Measurements from ENCODE around the gene DDIT3.

Gene DDIT3

GRCh38 chr12:57477710-57478681 is 42.3 kb downstream of the DDIT3 start:
- no peak for TF ChIP-seq TAF1 (IDR thresholded peaks at IDR 0.05; ENCODE audit: low read depth)
- TF ChIP-seq TCF12 (IDR thresholded peaks at IDR 0.05; ENCODE audit: low read depth), result no peak
- no peak for TF ChIP-seq REST (IDR thresholded peaks at IDR 0.05; ENCODE audit: low read depth)
- no peak for TF ChIP-seq EGR1 (IDR thresholded peaks at IDR 0.05)
- TF ChIP-seq NFIC (IDR thresholded peaks at IDR 0.05), result no peak
- no peak for TF ChIP-seq TEAD4 (IDR thresholded peaks at IDR 0.05)
- no peak for TF ChIP-seq CREB1 (IDR thresholded peaks at IDR 0.05; ENCODE audit: low read depth)
- no peak for TF ChIP-seq USF1 (IDR thresholded peaks at IDR 0.05)
- TF ChIP-seq FOXM1 (IDR thresholded peaks at IDR 0.05; ENCODE audit: borderline replicate concordance, low read depth), result no peak
- TF ChIP-seq MAX (IDR thresholded peaks at IDR 0.05), result no peak
- TF ChIP-seq ZBTB7A (IDR thresholded peaks at IDR 0.05; ENCODE audit: low read depth), result no peak
- no peak for TF ChIP-seq EP300 (IDR thresholded peaks at IDR 0.05; ENCODE audit: borderline replicate concordance)
- TF ChIP-seq RAD21 (IDR thresholded peaks at IDR 0.05; ENCODE audit: low read depth), result no peak
- no peak for TF ChIP-seq YY1 (IDR thresholded peaks at IDR 0.05; ENCODE audit: low read depth)
- TF ChIP-seq CEBPB (IDR thresholded peaks at IDR 0.05), result no peak

GRCh38 chr12:57476993-57477709 is 43.2 kb downstream of the DDIT3 start:
- TF ChIP-seq TEAD4 (IDR thresholded peaks at IDR 0.05) (no peak), FOXM1 (IDR thresholded peaks at IDR 0.05; ENCODE audit: borderline replicate concordance, low read depth) (no peak), CEBPB (IDR thresholded peaks at IDR 0.05) (no peak), MAX (IDR thresholded peaks at IDR 0.05) (no peak), NFIC (IDR thresholded peaks at IDR 0.05) (no peak), TAF1 (IDR thresholded peaks at IDR 0.05; ENCODE audit: low read depth) (no peak), ZBTB7A (IDR thresholded peaks at IDR 0.05; ENCODE audit: low read depth) (no peak), USF1 (IDR thresholded peaks at IDR 0.05) (no peak), TCF12 (IDR thresholded peaks at IDR 0.05; ENCODE audit: low read depth) (no peak), EGR1 (IDR thresholded peaks at IDR 0.05) (no peak), YY1 (IDR thresholded peaks at IDR 0.05; ENCODE audit: low read depth) (no peak)

- TF ChIP-seq REST (IDR thresholded peaks at IDR 0.05; ENCODE audit: low read depth), result no peak
- TF ChIP-seq TAF1 (IDR thresholded peaks at IDR 0.05; ENCODE audit: low read depth), result no peak
- no peak for TF ChIP-seq ZBTB7A (IDR thresholded peaks at IDR 0.05; ENCODE audit: low read depth)
- TF ChIP-seq YY1 (IDR thresholded peaks at IDR 0.05; ENCODE audit: low read depth), result no peak
- no peak for TF ChIP-seq RAD21 (IDR thresholded peaks at IDR 0.05; ENCODE audit: low read depth)
- no peak for TF ChIP-seq TEAD4 (IDR thresholded peaks at IDR 0.05)
- no peak for TF ChIP-seq CREB1 (IDR thresholded peaks at IDR 0.05; ENCODE audit: low read depth)
- no peak for TF ChIP-seq MAX (IDR thresholded peaks at IDR 0.05)
- no peak for TF ChIP-seq TCF12 (IDR thresholded peaks at IDR 0.05; ENCODE audit: low read depth)
- TF ChIP-seq EGR1 (IDR thresholded peaks at IDR 0.05), result no peak
- TF ChIP-seq NFIC (IDR thresholded peaks at IDR 0.05), result no peak
- no peak for TF ChIP-seq CEBPB (IDR thresholded peaks at IDR 0.05)
- no peak for TF ChIP-seq FOXM1 (IDR thresholded peaks at IDR 0.05; ENCODE audit: borderline replicate concordance, low read depth)
Measured at GRCh38 chr12:57476162-57476992, 43.9 kb downstream of the DDIT3 start.
